ENCODE data around the gene SCCPDH. TPM values are rescaled to one million over a fixed set of nuclear protein-coding genes. Genes with fewer than 3 reads are reported as not detected.

Gene SCCPDH, protein sequence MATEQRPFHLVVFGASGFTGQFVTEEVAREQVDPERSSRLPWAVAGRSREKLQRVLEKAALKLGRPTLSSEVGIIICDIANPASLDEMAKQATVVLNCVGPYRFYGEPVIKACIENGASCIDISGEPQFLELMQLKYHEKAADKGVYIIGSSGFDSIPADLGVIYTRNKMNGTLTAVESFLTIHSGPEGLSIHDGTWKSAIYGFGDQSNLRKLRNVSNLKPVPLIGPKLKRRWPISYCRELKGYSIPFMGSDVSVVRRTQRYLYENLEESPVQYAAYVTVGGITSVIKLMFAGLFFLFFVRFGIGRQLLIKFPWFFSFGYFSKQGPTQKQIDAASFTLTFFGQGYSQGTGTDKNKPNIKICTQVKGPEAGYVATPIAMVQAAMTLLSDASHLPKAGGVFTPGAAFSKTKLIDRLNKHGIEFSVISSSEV
- 53.5 and 68.4 TPM in 2 replicates for total RNA-seq

DNA sequence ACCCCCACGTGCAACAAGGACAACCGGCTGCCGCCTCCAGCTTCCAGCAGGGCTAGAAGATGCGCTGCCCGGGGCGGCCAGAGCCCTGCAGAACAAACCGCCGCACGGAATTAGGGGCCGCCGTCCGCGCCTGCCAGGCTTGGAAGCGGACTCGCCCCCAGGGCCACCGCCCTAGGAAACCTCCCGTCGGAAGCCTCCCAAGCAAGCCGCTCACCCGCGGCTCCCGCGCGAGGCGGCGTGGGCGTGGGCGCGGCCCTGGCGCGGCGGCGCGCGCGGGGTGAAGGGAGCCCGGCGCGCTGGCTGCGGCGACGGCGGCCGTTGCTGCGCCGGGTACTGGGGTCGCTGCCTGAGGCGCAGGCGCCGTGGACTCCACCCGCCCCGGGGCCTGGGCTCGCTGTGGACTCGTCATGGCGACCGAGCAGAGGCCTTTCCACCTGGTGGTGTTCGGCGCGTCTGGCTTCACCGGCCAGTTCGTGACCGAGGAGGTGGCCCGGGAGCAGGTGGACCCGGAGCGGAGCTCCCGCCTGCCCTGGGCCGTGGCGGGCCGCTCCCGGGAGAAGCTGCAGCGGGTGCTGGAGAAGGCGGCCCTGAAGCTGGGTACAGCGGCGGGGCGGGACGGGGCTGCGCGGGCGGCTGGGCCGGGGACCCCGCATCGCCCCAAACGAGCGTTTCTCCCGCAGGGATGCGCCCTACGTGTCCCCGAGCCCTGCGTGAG, at the start of gene SCCPDH:
Gene SCCPDH, plus strand, starts transcription at position 394 of the 715 bp plus-strand sequence. Its CDS starts 14 bp downstream, at position 408.

Other genes starting within 250 kb of the SCCPDH start
- 42.2 and 80.5 TPM in 2 replicates for gene SMYD3, start 217.1 kb upstream of the SCCPDH start, total RNA-seq
- gene TFB2M, start 158.1 kb upstream of the SCCPDH start, total RNA-seq, result 15.5 and 16.9 TPM in 2 replicates
- 22.9 and 28.2 TPM in 2 replicates for gene CNST, start 158.0 kb upstream of the SCCPDH start, total RNA-seq
- gene AHCTF1, start 207.5 kb downstream of the SCCPDH start, total RNA-seq, result 32.5 and 41.6 TPM in 2 replicates